Right lobe of liver (tissue), 4 donors: ENCODE results near the gene ANKRD30B.

Experiments used
- POLR2A ChIP-seq: fragments of 450-650 bp; IDR thresholded peaks from one replicate; pipeline ENCODE4 v1.6.1; 2017; ENCODE audit warnings: antibody characterized with exemption, mild to moderate bottlenecking
- TF ChIP-seq, protein P1 (sequence below), 4 donors: fragments of 200-600 bp in 3 of 4; fragments of 450-650 bp in 1 of 4; IDR thresholded peaks; one replicate each; pipeline versions ENCODE4 v1.5.1 to v1.8.0; 2016 to 2022; ENCODE audit warnings: antibody characterized with exemption in 4 of 4, mild to moderate bottlenecking in 2 of 4
- donor health status: DM: no; HTN: no; CAD: no.
- donor health status: DM: no; HTN: no; CAD: no.
- donor health status: DM: no; HTN: yes; CAD: no.

- TF ChIP-seq, protein P1, sequence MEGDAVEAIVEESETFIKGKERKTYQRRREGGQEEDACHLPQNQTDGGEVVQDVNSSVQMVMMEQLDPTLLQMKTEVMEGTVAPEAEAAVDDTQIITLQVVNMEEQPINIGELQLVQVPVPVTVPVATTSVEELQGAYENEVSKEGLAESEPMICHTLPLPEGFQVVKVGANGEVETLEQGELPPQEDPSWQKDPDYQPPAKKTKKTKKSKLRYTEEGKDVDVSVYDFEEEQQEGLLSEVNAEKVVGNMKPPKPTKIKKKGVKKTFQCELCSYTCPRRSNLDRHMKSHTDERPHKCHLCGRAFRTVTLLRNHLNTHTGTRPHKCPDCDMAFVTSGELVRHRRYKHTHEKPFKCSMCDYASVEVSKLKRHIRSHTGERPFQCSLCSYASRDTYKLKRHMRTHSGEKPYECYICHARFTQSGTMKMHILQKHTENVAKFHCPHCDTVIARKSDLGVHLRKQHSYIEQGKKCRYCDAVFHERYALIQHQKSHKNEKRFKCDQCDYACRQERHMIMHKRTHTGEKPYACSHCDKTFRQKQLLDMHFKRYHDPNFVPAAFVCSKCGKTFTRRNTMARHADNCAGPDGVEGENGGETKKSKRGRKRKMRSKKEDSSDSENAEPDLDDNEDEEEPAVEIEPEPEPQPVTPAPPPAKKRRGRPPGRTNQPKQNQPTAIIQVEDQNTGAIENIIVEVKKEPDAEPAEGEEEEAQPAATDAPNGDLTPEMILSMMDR (IDR thresholded peaks at IDR 0.05) = no peak
- TF ChIP-seq POLR2A = no peak
Measured at GRCh38 chr18:14781671-14782070, 33.7 kb downstream of the ANKRD30B start.
